Erythroblast (primary cell): ENCODE results near the gene DIPK1B.

Experiments used
- DNase-seq, 2 experiments: peaks; one replicate each; lab custom pipeline; 2025; lab: John Stamatoyannopoulos, UW
- GATA1 ChIP-seq: IDR thresholded peaks from 2 replicates; pipeline ENCODE4 v1.6.1; 2011; ENCODE audit warnings: low read depth, mild to moderate bottlenecking, control low read depth, low read length, moderate library complexity
- POLR2A ChIP-seq: IDR thresholded peaks from 2 replicates; pipeline ENCODE4 v1.6.1; 2011; ENCODE audit warnings: mild to moderate bottlenecking, low read length

Gene DIPK1B

DNA sequence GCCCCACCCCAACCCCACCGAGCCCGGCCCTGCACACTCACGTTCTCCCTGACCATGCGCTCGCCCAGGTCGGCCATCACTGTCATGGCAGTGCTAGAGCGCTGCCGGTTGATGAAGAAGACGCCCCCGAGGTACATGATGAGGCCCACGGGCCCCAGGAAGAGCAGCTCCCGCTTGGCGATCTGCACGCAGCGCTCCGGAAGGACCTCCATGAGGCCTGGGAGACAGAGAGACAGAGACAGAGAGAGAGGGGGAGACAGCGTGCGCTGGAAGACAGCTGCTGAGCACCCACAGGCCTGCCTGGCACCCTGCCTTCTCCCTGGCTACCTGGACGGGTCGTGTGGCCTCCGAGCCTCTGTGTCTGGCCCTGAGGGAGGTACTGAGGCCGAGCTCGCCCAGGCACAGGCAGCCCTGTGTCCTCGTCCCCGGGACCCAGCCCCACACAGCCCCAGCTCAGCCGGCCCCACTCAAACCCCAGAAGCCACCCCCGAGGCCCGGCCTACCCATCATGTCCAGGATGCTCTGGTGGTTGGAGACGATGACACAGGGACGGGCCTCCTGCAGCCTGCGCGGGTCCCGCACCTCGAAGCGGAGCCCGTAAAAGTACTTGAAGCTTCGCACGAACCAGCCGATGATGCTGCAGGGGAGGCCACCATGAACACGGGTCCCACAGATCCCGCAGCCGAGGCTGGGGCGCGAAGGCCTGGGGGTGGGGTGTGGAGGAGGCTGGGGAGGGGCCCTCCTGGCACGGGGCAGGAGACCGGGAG lies 35.3 kb upstream of the DIPK1B start:
- no peak for DNase-seq
- TF ChIP-seq POLR2A, result no peak
- TF ChIP-seq GATA1, result no peak

DNA sequence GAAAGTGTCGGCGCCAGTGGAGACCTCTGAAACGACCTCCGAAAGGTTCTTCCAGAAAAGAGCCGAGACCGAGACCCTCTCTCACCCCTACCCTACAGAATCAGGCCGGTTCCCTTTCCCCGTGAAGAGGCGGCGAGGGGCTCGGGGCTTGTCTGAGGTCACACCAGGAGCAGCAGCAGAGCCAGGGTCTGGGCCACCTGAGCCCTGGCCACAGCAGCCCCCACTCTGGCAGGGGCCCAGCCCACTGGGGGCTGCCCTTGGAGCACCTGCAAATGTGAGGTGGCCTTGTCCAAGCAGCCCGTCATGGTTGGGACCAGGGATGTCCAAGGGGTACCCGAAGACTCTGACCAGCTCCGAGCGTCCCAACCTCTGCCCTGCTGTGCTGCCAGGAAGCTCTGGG lies 34.3 kb upstream of the DIPK1B start:
- TF ChIP-seq GATA1 (no peak), POLR2A (no peak)
- no peak for DNase-seq

DNA sequence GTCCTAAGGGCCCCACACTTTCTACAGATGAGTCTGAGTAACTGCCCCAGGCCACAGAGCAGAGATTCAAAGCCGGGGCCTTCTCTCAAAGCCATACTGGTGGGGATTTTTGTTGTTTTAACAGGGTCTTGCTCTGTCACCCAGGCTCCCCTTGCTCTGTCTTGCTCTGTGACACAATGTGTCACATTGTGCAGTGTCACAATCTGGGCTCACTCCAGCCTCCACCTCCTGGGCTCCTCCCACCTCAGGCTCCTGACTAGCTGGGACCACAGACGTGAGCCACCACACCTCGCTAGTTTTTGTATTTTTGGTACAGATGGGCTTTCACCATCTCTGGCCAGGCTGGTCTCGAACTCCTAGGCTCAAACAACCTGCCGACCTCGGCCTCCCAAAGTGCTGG lies 33.7 kb upstream of the DIPK1B start:
- TF ChIP-seq POLR2A (no peak), GATA1 (no peak)

DNA sequence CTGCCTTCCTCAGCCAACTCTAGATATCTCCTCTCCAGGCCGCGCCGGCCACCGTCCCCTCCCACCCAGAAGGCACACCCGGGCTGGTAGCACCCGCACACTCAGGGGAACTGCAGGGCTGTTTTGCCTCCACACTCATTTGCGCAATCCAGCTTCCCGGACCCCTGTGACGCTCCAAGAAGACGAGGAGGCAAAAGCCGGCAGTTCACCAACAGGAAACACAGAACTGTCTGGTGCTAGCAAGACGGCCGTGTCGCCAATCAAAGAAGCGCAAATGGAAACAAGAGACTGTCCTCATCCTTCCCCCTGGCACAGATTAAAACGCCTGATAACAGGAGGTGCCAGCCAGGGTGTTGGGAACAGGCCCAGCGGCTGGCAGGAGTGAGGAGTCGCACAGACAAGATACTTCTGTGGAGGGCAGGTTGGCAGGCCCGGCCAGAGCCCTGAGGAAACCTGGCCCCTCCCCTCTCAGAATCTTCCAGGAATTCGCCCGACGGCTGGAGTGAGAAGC lies 32.9 kb upstream of the DIPK1B start:
- TF ChIP-seq GATA1 (no peak), POLR2A (no peak)
- DNase-seq, result no peak

More for the DNA sequence above, 33.7 kb upstream of the DIPK1B start:
- no peak for DNase-seq

DNA sequence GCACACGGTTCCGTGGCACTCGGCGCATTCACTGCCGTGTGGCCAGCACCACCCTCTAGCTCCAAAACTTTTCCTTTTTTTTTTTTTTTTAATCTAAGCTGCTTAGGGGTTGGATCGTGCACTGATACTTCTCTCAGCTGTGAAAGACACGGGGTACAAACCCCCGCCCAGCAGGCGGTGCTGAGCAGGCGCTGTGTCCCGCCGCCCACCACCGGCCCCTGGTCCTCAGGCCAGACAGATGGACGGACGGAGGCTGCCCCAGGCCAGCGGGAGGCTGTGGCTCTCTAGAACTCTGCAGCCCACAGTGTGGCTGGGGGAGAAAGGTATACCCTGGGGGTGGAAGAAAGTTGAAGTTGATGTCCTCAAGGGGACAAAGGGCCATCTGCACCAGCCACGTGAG lies 31.3 kb upstream of the DIPK1B start:
- TF ChIP-seq GATA1 (no peak), POLR2A (no peak)
- DNase-seq, result no peak

DNA sequence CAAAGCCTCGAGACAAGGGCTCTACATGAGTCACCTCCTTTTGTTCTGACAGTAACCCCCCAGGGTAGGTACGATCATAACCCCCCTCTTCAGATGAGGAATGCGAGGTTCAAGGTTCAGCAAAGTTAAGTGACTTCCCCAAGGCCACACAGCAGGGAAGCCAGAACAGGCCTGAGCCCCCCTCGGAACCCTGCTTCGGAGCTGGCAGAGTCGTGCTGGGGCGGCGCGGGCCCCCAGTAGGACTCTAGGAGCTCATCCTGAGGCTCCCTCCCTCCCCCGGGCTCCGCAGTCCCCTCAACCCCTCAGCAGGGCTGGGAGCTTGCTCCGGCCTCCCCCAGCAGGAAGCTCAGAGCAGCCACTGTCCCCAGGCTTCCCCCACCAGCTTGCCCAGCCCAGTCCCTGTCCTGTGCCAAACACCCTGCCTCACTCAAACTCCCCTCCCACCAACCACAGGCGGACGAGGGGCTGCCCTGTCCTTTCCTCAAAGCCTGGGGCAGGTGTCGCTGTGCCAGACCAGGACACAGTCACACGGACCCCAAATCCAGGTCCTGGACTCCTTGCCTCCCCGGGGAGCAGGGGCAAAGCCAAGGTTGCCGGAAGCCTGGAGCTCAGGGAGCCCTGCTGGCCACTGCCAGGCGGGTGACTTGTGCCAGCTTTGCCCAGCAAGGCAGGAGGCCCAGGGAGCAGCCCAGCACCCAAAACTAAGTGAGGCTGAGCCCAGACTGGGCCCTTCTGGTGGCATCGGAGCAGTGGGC lies 30.2 kb upstream of the DIPK1B start:
- TF ChIP-seq POLR2A (no peak), GATA1 (no peak)
- DNase-seq, result no peak

DNA sequence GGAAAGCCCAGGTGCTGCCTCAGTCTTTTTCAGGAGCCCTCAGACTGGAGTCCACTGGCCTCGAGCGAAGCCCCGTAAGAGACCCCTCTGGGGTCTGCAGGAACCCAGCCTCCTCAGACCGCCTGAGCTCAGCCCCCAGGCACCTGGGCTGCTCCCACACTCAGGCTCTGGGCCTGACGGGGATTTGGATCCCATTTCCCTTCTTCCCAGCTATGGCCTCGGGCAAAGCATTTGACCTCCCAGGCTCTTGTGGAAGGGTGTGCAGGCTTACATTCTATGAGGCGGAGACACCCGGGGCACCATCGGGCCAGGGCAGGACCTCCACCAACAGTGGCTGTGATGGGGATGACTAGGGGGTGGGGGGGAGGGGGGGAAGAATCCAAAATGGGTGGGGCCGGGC lies 29.7 kb upstream of the DIPK1B start:
- DNase-seq, result no peak
- TF ChIP-seq GATA1 (no peak), POLR2A (no peak)

DNA sequence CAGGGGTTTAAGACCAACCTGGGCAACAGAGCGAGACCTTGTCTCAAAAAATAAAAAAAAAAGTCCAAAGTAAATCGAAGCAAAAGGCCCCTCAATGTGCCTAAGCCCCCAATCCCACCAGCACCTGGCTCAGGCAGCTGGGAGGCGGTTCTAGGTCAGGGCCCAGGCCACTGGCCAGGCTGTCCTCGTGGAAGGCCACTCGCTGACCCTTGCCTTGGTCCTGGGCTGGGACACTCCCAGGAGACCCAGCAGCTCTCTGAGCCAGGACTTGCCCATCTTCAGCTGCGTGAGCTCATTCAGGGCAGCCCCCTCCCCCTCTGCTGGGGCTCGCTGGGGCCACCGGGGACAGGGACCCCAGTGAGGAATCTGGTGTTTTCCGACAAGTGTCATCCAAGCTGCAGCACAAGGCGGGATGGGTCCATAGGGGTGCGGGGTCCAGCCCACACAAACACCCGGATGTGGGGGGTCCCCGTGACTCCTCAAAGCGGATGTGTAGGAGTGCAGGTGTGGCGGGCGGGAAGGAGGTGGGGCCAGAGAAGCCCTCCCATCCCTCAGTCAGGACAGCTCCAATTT lies 29.1 kb upstream of the DIPK1B start:
- DNase-seq, result no peak
- no peak for TF ChIP-seq GATA1
- no peak for TF ChIP-seq POLR2A

DNA sequence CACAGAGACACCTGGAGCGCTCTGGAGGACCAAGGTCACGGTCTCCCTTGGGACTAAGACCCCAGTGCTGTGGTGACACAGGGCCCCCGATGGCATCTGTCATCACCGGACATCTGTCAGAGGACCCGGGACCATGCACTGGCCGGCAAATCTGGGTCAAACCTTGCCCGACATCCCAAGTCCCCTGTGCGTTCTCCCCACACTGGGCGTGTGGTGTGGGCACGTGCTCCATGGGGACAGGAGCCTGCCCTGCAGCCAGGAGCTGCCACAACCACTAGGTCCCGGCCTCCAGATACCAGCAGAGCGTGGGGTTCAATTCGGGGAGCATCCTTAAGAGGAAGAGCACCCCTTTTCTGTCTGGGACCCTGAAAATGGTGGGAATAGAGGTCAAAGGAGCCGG lies 28.6 kb upstream of the DIPK1B start:
- TF ChIP-seq POLR2A, result no peak
- no peak for TF ChIP-seq GATA1
- no peak for DNase-seq

DNA sequence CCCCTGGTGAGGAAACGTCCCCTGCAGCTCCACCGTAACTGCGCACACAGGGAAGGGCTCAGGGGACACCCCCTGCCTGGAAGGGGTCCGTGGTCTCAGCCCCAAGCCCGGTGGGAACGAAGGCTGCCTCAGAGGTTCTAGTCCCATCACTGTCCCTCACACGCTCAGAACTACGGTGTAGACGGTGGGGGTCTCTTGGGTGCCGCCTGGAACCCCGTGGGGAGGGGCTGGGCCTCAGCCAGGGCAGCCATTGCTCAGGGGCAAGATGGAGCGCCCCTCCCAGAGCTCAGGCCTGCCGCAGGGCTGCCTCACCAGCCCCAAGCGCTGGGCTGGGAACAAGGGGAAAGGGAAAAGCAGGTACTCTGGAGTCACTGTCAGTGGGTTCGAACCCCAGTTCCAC lies 28.0 kb upstream of the DIPK1B start:
- no peak for DNase-seq
- no peak for TF ChIP-seq GATA1
- no peak for TF ChIP-seq POLR2A

DNA sequence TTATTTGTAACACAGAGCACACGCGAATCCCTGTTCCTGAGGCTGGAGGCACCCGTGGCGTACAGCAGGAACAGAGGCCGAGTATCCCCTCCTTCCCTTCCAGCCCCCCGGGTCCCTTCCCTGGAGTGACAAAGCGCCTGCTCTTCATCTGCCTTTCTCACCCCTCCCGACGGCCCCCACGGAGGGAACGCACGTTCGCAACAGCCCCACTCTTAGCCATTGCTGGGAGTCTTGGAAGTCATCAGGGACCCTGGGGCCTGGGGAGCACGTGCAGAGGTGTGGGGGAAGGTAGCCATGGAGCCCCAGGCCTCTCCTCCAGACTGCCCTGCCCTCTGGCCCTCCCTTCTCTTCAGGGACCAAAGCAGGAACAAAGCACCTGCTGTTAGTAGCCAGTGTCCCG lies 27.6 kb upstream of the DIPK1B start:
- TF ChIP-seq GATA1, result no peak
- TF ChIP-seq POLR2A, result no peak
- no peak for DNase-seq

DNA sequence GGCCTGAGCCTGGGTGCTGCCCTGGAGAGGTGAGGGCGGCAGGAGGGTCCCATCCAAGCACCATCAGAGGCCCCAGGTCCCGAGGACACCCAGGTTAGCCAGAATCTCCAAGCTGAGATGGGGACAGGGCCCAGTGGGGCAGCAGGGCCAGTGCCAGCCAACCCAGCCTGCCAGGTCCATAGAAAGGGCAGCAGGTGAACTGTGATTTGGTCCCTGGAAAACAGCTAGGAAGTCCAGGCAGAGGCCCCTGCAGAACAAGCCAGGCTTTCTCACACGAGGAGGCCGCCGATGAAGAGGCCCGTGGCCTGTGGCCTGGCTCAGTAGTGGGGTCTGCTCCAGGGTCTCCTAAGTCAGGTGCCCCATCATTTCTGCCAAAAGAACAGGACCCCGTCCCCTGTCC lies 27.2 kb upstream of the DIPK1B start:
- DNase-seq, result no peak
- no peak for TF ChIP-seq GATA1
- no peak for TF ChIP-seq POLR2A

DNA sequence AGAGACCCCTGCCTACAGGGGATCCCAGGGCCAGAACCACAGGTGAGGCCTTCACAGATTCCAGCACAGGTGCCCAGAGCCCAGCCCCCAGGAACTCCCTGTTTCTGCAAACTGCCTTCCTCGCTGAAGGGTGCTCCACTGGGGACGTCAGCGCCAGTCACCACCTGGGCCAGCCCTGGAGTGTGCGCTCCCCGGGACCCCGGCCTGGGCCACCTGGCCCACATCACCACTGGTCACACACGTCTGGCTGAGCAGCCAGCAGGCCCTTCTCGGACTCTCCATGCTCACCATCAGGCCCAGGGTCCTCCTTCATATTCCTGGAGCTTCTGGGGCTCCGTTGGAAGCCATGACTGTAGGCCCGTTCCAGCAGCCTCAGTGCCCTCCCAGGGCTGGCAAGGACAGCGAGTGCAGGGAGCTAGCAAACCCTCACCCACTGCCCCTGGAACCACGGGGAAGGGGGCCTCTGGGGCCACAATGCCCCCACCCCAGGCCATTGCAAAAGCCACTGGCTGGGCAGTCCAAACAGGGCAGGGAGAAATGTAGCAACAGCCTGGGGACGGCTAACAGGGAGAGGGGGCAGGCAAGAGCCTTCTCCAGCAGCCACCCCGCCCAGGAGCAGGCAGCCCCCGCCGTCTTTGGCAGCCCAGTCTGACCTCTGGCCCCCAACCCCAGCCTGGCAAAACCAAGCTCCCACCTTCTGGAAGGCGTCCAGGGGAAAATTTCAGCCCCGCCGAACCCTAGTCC lies 26.4 kb upstream of the DIPK1B start:
- DNase-seq, result no peak
- TF ChIP-seq POLR2A (no peak), GATA1 (no peak)
